Vagina (tissue), 2 donors: ENCODE data around the gene SEMA4D. TPM values are rescaled to one million over a fixed set of nuclear protein-coding genes. Genes with fewer than 3 reads are reported as not detected.

Experiments used
- DNase-seq, 2 donors: peaks; one replicate each; pipeline ENCODE4 v3.0.0-alpha.2; 2017; ENCODE audit errors: extremely low spot score in 2 of 2
- H3K27ac ChIP-seq: fragments of 200-600 bp; sonication (generic); one replicate; pipeline ENCODE4 v1.5.1; 2019
- H3K27me3 ChIP-seq: fragments of 200-600 bp; sonication (generic); one replicate; pipeline ENCODE4 v1.5.1; 2019
- H3K36me3 ChIP-seq, 2 donors: fragments of 200-600 bp; sonication (generic); one replicate each; pipeline ENCODE4 v1.5.1; 2017 to 2019
- H3K4me1 ChIP-seq: fragments of 200-600 bp; sonication (generic); one replicate; pipeline ENCODE4 v1.5.1; 2019
- H3K4me3 ChIP-seq, 2 donors: fragments of 200-600 bp; sonication (generic); 1 replicate in 1 of 2; 2 replicates in 1 of 2; pipeline ENCODE4 v1.5.1; 2016 to 2019
- H3K9me3 ChIP-seq: fragments of 200-600 bp; sonication (generic); one replicate; pipeline ENCODE4 v1.5.1; 2019
- POLR2A ChIP-seq, 2 donors: fragments of 450-650 bp; IDR thresholded peaks; one replicate each; pipeline ENCODE4 v1.6.1; 2017; ENCODE audit warnings: antibody characterized with exemption in 2 of 2, mild to moderate bottlenecking in 2 of 2, moderate library complexity in 2 of 2
- POLR2AphosphoS5 ChIP-seq, 2 donors: sonication (generic); formaldehyde crosslinking; IDR thresholded peaks; one replicate each; pipeline ENCODE4 v1.9.0; 2017; ENCODE audit warnings: antibody characterized with exemption in 2 of 2, mild to moderate bottlenecking in 2 of 2, low read depth in 1 of 2; ENCODE audit not compliant: insufficient read depth in 1 of 2
- intact Hi-C: fragments of 100-400 bp; cut with DNase I; formaldehyde crosslinking; loops from one replicate; pipeline ENCODE4 v1.15.1; 2023
- total RNA-seq: library from RNA; depleted of rRNA; stranded (reverse); fragments of >200 nt; gene quantifications from one replicate; pipeline ENCODE4 v1.2.3, GENCODE V29; 2016
- TF ChIP-seq, protein P1 (sequence below), 3 experiments: fragments of 450-650 bp in 2 of 3; fragments of 200-600 bp in 1 of 3; sonication (generic) in 1 of 3; IDR thresholded peaks; one replicate each; pipeline ENCODE4 v1.5.1; 2017 to 2019; ENCODE audit warnings: antibody characterized with exemption in 3 of 3, mild to moderate bottlenecking in 2 of 3, moderate library complexity in 2 of 3

SEMA4D gene
- total RNA-seq, 1 donor from 2014 or later = 39.3 TPM

DNA sequence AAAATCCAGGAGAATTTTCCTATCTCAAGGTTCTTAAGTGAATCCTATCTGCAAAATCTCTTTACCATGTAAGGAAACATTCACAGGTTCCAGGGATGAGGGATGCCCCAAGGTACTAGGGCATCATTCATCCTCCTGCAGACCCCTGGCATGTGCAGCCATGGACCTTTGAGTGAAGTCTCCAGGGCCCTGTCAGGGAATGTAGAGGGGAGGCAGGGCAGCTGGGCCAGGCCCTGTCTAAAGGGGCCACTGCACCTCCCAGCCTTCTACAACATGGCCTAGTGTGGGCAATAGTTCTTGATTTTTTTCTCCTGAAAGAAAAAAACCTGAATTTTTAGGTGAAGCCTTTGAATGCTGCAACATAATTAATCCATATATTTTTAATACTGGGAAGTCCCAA lies 63.3 kb downstream of the SEMA4D start:
- TF ChIP-seq, protein P1, sequence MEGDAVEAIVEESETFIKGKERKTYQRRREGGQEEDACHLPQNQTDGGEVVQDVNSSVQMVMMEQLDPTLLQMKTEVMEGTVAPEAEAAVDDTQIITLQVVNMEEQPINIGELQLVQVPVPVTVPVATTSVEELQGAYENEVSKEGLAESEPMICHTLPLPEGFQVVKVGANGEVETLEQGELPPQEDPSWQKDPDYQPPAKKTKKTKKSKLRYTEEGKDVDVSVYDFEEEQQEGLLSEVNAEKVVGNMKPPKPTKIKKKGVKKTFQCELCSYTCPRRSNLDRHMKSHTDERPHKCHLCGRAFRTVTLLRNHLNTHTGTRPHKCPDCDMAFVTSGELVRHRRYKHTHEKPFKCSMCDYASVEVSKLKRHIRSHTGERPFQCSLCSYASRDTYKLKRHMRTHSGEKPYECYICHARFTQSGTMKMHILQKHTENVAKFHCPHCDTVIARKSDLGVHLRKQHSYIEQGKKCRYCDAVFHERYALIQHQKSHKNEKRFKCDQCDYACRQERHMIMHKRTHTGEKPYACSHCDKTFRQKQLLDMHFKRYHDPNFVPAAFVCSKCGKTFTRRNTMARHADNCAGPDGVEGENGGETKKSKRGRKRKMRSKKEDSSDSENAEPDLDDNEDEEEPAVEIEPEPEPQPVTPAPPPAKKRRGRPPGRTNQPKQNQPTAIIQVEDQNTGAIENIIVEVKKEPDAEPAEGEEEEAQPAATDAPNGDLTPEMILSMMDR (IDR thresholded peaks at IDR 0.05) = no peak
- TF ChIP-seq POLR2A (IDR thresholded peaks at IDR 0.05) (no peak), POLR2AphosphoS5 (IDR thresholded peaks at IDR 0.05; ENCODE audit: insufficient read depth in 1 of 2, low read depth in 1 of 2) (no peak)
- H3K27ac ChIP-seq = no peak overlapping the region

DNA sequence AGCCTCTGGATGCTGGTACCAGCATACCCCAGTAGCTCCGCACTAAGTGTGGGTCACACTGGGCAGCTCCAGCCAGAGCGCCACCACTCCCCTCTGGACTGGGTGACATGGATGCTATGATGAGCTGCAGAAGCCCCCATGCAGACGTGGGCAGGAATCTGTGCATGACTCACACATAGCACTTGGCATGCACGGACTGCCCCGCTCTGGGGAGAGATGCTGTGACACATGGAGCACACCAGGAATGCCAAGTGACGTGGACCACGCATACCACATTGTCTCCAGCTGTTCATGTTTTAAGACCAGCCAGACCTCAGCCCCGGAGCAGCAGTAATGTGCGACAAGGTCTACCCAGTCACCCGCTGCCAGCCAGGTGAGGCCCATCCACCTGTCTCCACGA lies 64.1 kb downstream of the SEMA4D start:
- intact Hi-C loops = no loop called here
- Histone ChIP-seq H3K9me3 (no peaks in the 10 kb centered on the region), H3K27me3 (no peaks in the 10 kb centered on the region), H3K27ac (no peak overlapping the region), H3K36me3 (no peaks in the 10 kb centered on the region), H3K4me3 (no peak overlapping the region), H3K4me1 (peaks cover 69% of the 10 kb centered on the region)
- no peak for DNase-seq
- no peak for TF ChIP-seq POLR2A (IDR thresholded peaks at IDR 0.05)
- TF ChIP-seq, protein P1 (IDR thresholded peaks at IDR 0.05) = no peak
- no peak for TF ChIP-seq POLR2AphosphoS5 (IDR thresholded peaks at IDR 0.05; ENCODE audit: insufficient read depth in 1 of 2, low read depth in 1 of 2)

More for the DNA sequence above, 63.3 kb downstream of the SEMA4D start:
- no peaks in the 10 kb centered on the region for H3K36me3 ChIP-seq
- DNase-seq = no peak
- peaks cover 72% of the 10 kb centered on the region for H3K4me1 ChIP-seq
- no peaks in the 10 kb centered on the region for H3K9me3 ChIP-seq
- no peaks in the 10 kb centered on the region for H3K27me3 ChIP-seq
- H3K4me3 ChIP-seq = no peak overlapping the region
- intact Hi-C loops = no loop called here

DNA sequence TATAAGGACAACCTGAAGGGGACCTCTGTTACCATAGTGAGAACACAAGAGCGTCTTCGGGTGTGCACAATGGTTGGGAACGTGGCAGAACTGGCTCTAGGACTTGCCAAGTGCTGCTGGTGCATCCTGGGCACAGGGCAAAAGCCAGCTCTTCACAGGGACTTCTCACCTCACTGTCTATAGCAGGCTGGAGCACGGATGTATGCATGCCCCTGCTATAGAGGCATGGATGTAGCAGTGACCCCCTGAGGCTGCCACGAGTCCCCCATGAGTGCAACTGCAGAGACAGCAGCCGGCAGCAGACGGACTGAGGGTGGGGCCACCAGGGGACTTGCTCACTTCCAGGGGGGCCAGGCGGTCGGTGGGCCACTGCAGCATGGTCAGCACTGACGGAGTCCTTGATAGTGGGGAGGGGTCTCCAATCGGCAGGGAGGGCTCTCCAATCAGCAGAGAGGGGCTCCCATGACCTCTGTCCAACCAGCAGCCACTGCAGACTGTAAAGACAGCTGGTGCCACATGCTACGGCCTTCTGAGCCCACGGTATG lies 64.9 kb downstream of the SEMA4D start:
- DNase-seq = no peak
- no peaks in the 10 kb centered on the region for H3K9me3 ChIP-seq
- H3K36me3 ChIP-seq = no peaks in the 10 kb centered on the region
- H3K27me3 ChIP-seq = no peaks in the 10 kb centered on the region
- H3K4me3 ChIP-seq = no peak overlapping the region
- TF ChIP-seq, protein P1 (IDR thresholded peaks at IDR 0.05) = no peak
- TF ChIP-seq POLR2A (IDR thresholded peaks at IDR 0.05) (no peak), POLR2AphosphoS5 (IDR thresholded peaks at IDR 0.05; ENCODE audit: insufficient read depth in 1 of 2, low read depth in 1 of 2) (no peak)
- intact Hi-C loops = no loop called here
- H3K27ac ChIP-seq = no peak overlapping the region
- H3K4me1 ChIP-seq = peaks cover 69% of the 10 kb centered on the region

DNA sequence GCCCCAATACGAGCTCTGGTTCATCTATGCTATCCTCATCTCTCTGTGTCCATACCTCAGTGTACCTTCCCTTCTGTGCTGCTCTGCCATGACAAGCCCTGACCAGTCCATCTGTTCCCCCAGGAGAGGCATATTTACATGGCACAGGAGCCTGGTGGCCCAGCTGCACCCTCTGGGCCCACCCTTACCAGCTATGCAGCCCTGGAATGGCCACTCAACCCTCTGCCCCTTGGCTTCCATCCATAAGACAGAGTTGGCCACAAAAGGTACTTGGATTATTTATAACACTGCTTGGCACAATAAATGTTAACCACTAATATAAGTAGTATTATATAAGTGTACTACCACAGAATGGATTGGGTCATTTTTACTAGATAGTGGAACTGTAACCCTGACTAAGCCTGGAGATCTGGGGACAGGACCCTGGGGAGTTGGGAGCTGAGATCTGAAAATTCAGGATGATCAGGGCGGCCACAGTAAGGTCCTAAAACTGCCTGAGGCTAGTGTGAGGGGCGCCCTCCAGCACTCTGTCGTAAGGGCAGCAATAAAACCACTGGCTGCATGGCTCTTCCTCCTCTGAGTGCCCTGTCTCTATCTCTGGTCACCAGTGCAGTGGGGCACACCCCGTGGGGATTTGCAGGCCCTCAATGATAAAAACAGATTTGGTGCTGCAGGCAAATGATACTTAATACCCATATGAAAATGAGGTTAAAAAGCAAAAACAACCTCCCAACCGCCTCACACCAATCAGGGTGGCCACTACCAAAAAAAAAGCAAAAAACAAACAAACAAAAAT lies 65.8 kb downstream of the SEMA4D start:
- TF ChIP-seq, protein P1 (IDR thresholded peaks at IDR 0.05) = no peak
- TF ChIP-seq POLR2AphosphoS5 (IDR thresholded peaks at IDR 0.05; ENCODE audit: insufficient read depth in 1 of 2, low read depth in 1 of 2) (no peak), POLR2A (IDR thresholded peaks at IDR 0.05) (no peak)
- Histone ChIP-seq H3K4me3 (no peak overlapping the region), H3K9me3 (no peaks in the 10 kb centered on the region), H3K27me3 (no peaks in the 10 kb centered on the region), H3K4me1 (peaks cover 69% of the 10 kb centered on the region), H3K27ac (no peak overlapping the region), H3K36me3 (no peaks in the 10 kb centered on the region)
- no peak for DNase-seq
- intact Hi-C loops = no loop called here

DNA sequence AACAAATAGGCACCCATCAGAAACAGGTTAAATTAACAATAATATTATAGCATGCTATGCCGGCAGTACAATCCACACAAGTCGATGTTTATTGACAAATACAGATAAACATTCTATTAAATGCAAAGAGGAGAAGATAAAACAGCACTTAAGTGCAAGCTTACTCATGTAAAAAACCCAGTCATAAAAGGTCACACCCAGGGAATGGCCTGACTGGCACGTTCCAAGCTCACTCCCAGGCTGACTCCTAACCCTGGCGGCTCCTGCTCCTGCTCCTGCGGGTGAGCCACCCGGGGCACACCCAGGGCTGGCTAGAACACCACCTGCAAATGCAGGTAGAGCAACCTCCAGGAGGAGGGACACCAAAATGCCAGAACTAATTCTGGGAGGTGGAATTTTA lies 66.9 kb downstream of the SEMA4D start:
- DNase-seq = no peak
- no peak overlapping the region for H3K4me3 ChIP-seq
- intact Hi-C loops = no loop called here
- H3K4me1 ChIP-seq = peaks cover 69% of the 10 kb centered on the region
- H3K9me3 ChIP-seq = no peaks in the 10 kb centered on the region
- no peaks in the 10 kb centered on the region for H3K36me3 ChIP-seq
- TF ChIP-seq, protein P1 (IDR thresholded peaks at IDR 0.05) = no peak
- TF ChIP-seq POLR2AphosphoS5 (IDR thresholded peaks at IDR 0.05; ENCODE audit: insufficient read depth in 1 of 2, low read depth in 1 of 2) = peak in 1 of 2 donors; percentile 69
- no peak for TF ChIP-seq POLR2A (IDR thresholded peaks at IDR 0.05)
- no peaks in the 10 kb centered on the region for H3K27me3 ChIP-seq
- H3K27ac ChIP-seq = peak overlapping the region; percentile 6
